HG03196 (cell line): Measurements from ENCODE around the gene PNMA5.
"Not testable (repeated sequence)": the region's sequence is repeated elsewhere in the genome, so short reads cannot be mapped to it uniquely, and the experiment has no call there.

Source experiments
- ATAC-seq: cut with Tn5 transposase; IDR thresholded peaks from one replicate; pipeline ENCODE4 v1.9.1; 2021; ENCODE audit not compliant: unreplicated experiment

Gene PNMA5

GRCh38 chrX:152993933-152994332 lies at the start of gene PNMA5:
TSS of gene PNMA5 (minus strand) at chrX:152994116. CDS start at chrX:152991598, 2,518 bp downstream.
- ATAC-seq = no peak

GRCh38 chrX:153032397-153033118 lies 38.6 kb upstream of the PNMA5 start:
- ATAC-seq = peak; percentile 72

- no peak for ATAC-seq
These were observed 36.9 kb upstream of the PNMA5 start for GRCh38 chrX:153030801-153031200.

- ATAC-seq = no peak
These were observed 36.0 kb upstream of the PNMA5 start for GRCh38 chrX:153029875-153030274.

GRCh38 chrX:153029162-153029561 lies 35.2 kb upstream of the PNMA5 start:
- no peak for ATAC-seq

GRCh38 chrX:153028487-153028886 lies 34.6 kb upstream of the PNMA5 start:
- not testable (repeated sequence) for ATAC-seq

GRCh38 chrX:153026501-153026900 lies 32.6 kb upstream of the PNMA5 start:
- not testable (repeated sequence) for ATAC-seq

- no peak for ATAC-seq
These were observed 25.2 kb upstream of the PNMA5 start for GRCh38 chrX:153019166-153019565.

GRCh38 chrX:153017174-153017573 lies 23.3 kb upstream of the PNMA5 start:
- ATAC-seq = not testable (repeated sequence)

- no peak for ATAC-seq
These were observed 10.9 kb upstream of the PNMA5 start for GRCh38 chrX:153004780-153005179.

- no peak for ATAC-seq
These were observed 10.1 kb upstream of the PNMA5 start for GRCh38 chrX:153003981-153004380.

- not testable (repeated sequence) for ATAC-seq
These were observed 8.3 kb upstream of the PNMA5 start for GRCh38 chrX:153002182-153002581.

- no peak for ATAC-seq
These were observed 3.4 kb upstream of the PNMA5 start for GRCh38 chrX:152997337-152997736.

GRCh38 chrX:152992115-152992514 lies 1.8 kb downstream of the PNMA5 start:
- no peak for ATAC-seq

GRCh38 chrX:152991123-152991522 lies 2.8 kb downstream of the PNMA5 start:
- no peak for ATAC-seq

GRCh38 chrX:152989292-152989658 lies 4.6 kb downstream of the PNMA5 start:
- no peak for ATAC-seq

- ATAC-seq = no peak
These were observed 5.2 kb downstream of the PNMA5 start for GRCh38 chrX:152988536-152989291.

- ATAC-seq = no peak
These were observed 6.1 kb downstream of the PNMA5 start for GRCh38 chrX:152987801-152988200.

GRCh38 chrX:152987156-152987555 lies 6.8 kb downstream of the PNMA5 start:
- ATAC-seq = not testable (repeated sequence)

GRCh38 chrX:152985383-152985782 lies 8.5 kb downstream of the PNMA5 start:
- ATAC-seq = not testable (repeated sequence)

GRCh38 chrX:152968193-152968592 lies 25.7 kb downstream of the PNMA5 start:
- no peak for ATAC-seq

- ATAC-seq = no peak
These were observed 33.8 kb downstream of the PNMA5 start for GRCh38 chrX:152960115-152960514.
